SK-N-MC (cell line): Measurements from ENCODE around the gene PRC1.

Source experiments
- DNase-seq: peaks from one replicate; pipeline ENCODE4 v3.0.0-alpha.2; 2011; ENCODE audit warnings: low read depth, low spot score
- H3K27ac ChIP-seq: fragments of 200-600 bp; sonication (generic); 2 replicates; pipeline ENCODE4 v1.5.1; 2016; ENCODE audit warnings: mixed run types
- H3K36me3 ChIP-seq: fragments of 200-600 bp; sonication (generic); 2 replicates; pipeline ENCODE4 v1.6.1; 2017; ENCODE audit warnings: antibody characterized with exemption, low read length, mixed read lengths; ENCODE audit not compliant: insufficient read depth
- H3K4me3 ChIP-seq: fragments of 200-600 bp; sonication (generic); 2 replicates; pipeline ENCODE4 v1.5.1; 2016
- H3K9ac ChIP-seq: fragments of 200-600 bp; sonication (generic); 2 replicates; pipeline ENCODE4 v1.8.0; 2017; ENCODE audit warnings: mixed run types, mixed read lengths; ENCODE audit not compliant: insufficient read length
- H3K9me3 ChIP-seq: fragments of 200-600 bp; sonication (generic); 2 replicates; pipeline ENCODE4 v1.6.1; 2017; ENCODE audit warnings: low read depth, mild to moderate bottlenecking, antibody characterized with exemption, low read length, moderate library complexity, mixed read lengths
- EZH2 ChIP-seq: fragments of 200-600 bp; sonication (generic); IDR thresholded peaks from one replicate; pipeline ENCODE4 v1.6.1; 2017; ENCODE audit warnings: antibody characterized with exemption
- FOXP2 ChIP-seq: optimal IDR thresholded peaks from 2 replicates; pipeline ENCODE3; 2011; ENCODE audit warnings: mild to moderate bottlenecking, moderate library complexity; ENCODE audit not compliant: insufficient read depth; ENCODE audit errors: extremely low read length, control extremely low read depth
- POLR2AphosphoS5 ChIP-seq: IDR thresholded peaks from 2 replicates; pipeline ENCODE4 v1.6.1; 2012; ENCODE audit warnings: mild to moderate bottlenecking, low read depth, low read length, borderline replicate concordance

PRC1 gene

GRCh38 chr15:90953947-90954711 lies 40.2 kb downstream of the PRC1 start:
- Histone ChIP-seq H3K27ac (no peak overlapping the region), H3K9ac (no peak overlapping the region), H3K36me3 (peaks cover 30% of the 10 kb centered on the region; the same call in 1 of the 2 replicates), H3K4me3 (no peak overlapping the region), H3K9me3 (no peaks in the 10 kb centered on the region)
- DNase-seq, result no peak
- TF ChIP-seq EZH2, result no peak
- TF ChIP-seq POLR2AphosphoS5, result no peak
- TF ChIP-seq FOXP2, result no peak

DNA sequence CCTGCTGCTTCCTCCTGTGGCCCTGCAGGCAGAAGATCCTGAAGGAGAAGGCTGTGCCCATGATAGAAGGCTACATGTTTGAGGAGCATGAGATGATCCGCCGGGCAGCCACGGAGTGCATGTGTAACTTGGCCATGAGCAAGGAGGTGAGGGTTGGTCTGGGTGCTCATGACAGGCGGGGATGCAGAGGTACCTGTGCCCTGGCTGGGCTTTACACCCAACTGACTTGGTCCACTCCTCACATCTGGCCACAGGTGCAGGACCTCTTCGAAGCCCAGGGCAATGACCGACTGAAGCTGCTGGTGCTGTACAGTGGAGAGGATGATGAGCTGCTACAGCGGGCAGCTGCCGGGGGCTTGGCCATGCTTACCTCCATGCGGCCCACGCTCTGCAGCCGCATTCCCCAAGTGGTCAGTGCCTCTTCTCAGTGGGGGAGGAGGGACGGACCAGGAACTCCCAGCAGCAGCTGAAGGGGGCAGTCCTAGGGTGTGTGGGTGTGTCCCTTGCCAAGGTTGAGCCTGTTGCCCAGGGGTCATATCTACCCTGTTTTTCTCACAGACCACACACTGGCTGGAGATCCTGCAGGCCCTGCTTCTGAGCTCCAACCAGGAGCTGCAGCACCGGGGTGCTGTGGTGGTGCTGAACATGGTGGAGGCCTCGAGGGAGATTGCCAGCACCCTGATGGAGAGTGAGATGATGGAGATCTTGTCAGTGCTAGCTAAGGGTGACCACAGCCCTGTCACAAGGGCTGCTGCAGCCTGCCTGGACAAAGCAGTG lies 41.2 kb downstream of the PRC1 start:
- no peak overlapping the region for H3K27ac ChIP-seq
- peaks cover 32% of the 10 kb centered on the region; the same call in 1 of the 2 replicates for H3K36me3 ChIP-seq
- TF ChIP-seq EZH2, result no peak
- TF ChIP-seq POLR2AphosphoS5, result no peak
- TF ChIP-seq FOXP2, result no peak
- H3K9me3 ChIP-seq, result no peaks in the 10 kb centered on the region
- no peak overlapping the region for H3K9ac ChIP-seq
- no peak for DNase-seq
- no peak overlapping the region for H3K4me3 ChIP-seq

DNA sequence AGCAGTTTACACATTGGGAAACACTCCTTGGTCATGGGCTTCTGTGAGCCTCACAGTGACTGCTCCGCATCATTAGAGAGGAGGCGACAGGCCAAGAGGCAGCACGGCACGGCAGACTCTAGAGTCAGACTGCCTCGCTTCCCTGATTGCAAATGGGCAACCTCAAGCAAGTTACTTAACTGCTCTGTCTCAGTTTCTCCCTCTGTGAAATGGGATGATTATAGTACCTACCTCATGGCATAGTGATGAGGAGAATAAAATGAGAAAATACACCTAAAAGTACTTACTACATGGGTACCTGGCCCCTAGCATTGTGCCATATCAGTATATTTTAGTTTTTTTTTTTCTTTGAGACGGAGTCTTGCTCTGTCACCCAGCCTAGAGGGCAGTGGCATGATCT lies 43.7 kb downstream of the PRC1 start:
- H3K9me3 ChIP-seq, result no peaks in the 10 kb centered on the region
- TF ChIP-seq FOXP2 (no peak), EZH2 (no peak), POLR2AphosphoS5 (no peak)
- H3K4me3 ChIP-seq, result no peak overlapping the region
- no peak overlapping the region for H3K27ac ChIP-seq
- H3K36me3 ChIP-seq, result peaks cover 39% of the 10 kb centered on the region; the same call in 1 of the 2 replicates
- H3K9ac ChIP-seq, result no peak overlapping the region
- DNase-seq, result no peak

- H3K4me3 ChIP-seq, result no peak overlapping the region
- H3K36me3 ChIP-seq, result peaks cover 40% of the 10 kb centered on the region; the same call in 1 of the 2 replicates
- no peak for DNase-seq
- no peaks in the 10 kb centered on the region for H3K9me3 ChIP-seq
- H3K9ac ChIP-seq, result no peak overlapping the region
- TF ChIP-seq EZH2 (no peak), FOXP2 (no peak)
- H3K27ac ChIP-seq, result no peak overlapping the region
These were observed 44.2 kb downstream of the PRC1 start for GRCh38 chr15:90949979-90950675.

DNA sequence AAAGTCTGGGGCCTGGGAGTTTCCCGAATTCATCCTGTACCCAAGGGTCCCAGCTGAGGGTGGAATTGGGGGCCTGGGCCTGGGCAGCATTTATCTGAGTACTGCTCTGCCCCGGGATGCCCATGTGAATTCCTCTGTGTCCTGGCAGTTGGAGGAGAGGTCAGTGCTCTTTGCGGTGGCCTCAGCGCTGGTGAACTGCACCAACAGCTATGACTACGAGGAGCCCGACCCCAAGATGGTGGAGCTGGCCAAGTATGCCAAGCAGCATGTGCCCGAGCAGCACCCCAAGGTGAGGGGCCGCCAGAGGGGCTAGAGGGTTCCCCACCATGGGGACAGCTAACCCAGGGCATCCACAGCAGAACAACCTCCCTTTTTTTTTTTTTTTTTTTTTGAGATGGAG lies 45.8 kb downstream of the PRC1 start:
- Histone ChIP-seq H3K9me3 (no peaks in the 10 kb centered on the region), H3K9ac (no peak overlapping the region), H3K27ac (no peak overlapping the region), H3K4me3 (no peak overlapping the region), H3K36me3 (peaks cover 50% of the 10 kb centered on the region; the same call in 1 of the 2 replicates)
- no peak for DNase-seq
- TF ChIP-seq POLR2AphosphoS5 (no peak), EZH2 (no peak)

DNA sequence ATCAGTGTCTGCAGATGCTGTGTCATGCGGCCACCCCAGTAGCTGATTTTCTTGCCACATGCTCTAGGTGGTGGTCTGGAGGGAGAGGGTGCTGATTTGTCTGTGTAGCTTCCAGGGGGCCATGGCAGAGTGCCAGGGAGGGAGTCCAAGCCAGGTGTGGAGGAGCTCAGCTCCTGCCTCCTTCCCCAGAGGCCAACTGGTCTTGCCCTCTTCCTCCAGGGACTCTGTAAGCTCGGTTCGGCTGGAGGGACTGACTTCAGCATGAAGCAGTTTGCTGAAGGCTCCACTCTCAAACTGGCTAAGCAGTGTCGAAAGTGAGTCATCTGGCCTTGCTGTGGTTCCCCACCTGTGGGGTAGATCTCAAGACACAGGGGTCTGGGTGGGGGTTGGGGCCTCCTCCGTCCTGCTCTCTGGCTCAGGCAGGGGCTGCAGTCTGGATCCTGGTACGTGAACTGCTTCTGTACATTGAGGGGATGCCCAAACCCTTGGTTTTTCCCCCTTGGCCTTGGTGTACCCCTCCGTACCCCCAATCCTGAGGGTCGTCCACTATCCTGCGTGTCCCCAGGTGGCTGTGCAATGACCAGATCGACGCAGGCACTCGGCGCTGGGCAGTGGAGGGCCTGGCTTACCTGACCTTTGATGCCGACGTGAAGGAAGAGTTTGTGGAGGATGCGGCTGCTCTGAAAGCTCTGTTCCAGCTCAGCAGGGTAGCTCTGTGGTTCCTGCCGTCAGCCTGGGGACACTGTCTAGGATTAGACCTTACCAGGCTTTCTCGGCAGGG lies 46.6 kb downstream of the PRC1 start:
- no peaks in the 10 kb centered on the region for H3K9me3 ChIP-seq
- DNase-seq, result no peak
- H3K9ac ChIP-seq, result no peak overlapping the region
- no peak overlapping the region for H3K4me3 ChIP-seq
- TF ChIP-seq POLR2AphosphoS5 (no peak), EZH2 (no peak), FOXP2 (no peak)
- peaks cover 50% of the 10 kb centered on the region; the same call in 1 of the 2 replicates for H3K36me3 ChIP-seq
- no peak overlapping the region for H3K27ac ChIP-seq

GRCh38 chr15:90946941-90947576 lies 47.3 kb downstream of the PRC1 start:
- H3K36me3 ChIP-seq, result peaks cover 55% of the 10 kb centered on the region; the same call in 1 of the 2 replicates
- no peak overlapping the region for H3K27ac ChIP-seq
- H3K4me3 ChIP-seq, result no peak overlapping the region
- TF ChIP-seq POLR2AphosphoS5, result no peak
- H3K9ac ChIP-seq, result no peak overlapping the region
- DNase-seq, result no peak
- H3K9me3 ChIP-seq, result no peaks in the 10 kb centered on the region
